HepG2 (cell line): ENCODE measurements around the gene TRPM1. TPM values are rescaled to one million over a fixed set of nuclear protein-coding genes. Genes with fewer than 3 reads are reported as not detected.
A peak's percentile ranks its signal among the peaks of the same experiment; 100 is the strongest.

Experiments used
- ELF4 ChIP-seq: sonication (generic); formaldehyde crosslinking; IDR thresholded peaks from 2 replicates; pipeline ENCODE4 v1.5.0; 2020; ENCODE audit warnings: missing genetic modification reagents, mild to moderate bottlenecking, moderate library complexity, borderline replicate concordance
- HOXA5 ChIP-seq: sonication (generic); formaldehyde crosslinking; IDR thresholded peaks from 2 replicates; pipeline ENCODE4 v1.4.0; 2020; ENCODE audit warnings: missing genetic modification reagents
- ISX ChIP-seq: sonication (generic); formaldehyde crosslinking; conservative IDR thresholded peaks from 2 replicates; pipeline ENCODE4 v1.5.0; 2020; ENCODE audit warnings: missing genetic modification reagents
- MBNL3 ChIP-seq: fragments of 250-450 bp; sonication (Bioruptor Pico); conservative IDR thresholded peaks from 2 replicates; pipeline ENCODE4 v1.8.0; 2022; ENCODE audit warnings: mild to moderate bottlenecking, inconsistent platforms
- MTF1 ChIP-seq: sonication (generic); formaldehyde crosslinking; IDR thresholded peaks from 2 replicates; pipeline ENCODE4 v1.5.0; 2020; ENCODE audit warnings: missing genetic modification reagents
- RBFOX2 ChIP-seq: fragments of 200-400 bp; formaldehyde crosslinking; IDR thresholded peaks from 2 replicates; pipeline ENCODE4 v1.6.1; 2017; ENCODE audit warnings: low read depth, mild to moderate bottlenecking, low read length
- SIN3A ChIP-seq: IDR thresholded peaks from 2 replicates; pipeline ENCODE4 v1.6.1; 2011; ENCODE audit warnings: low read depth, mild to moderate bottlenecking, control low read depth, low read length, borderline replicate concordance
- SMAD1 ChIP-seq: sonication (generic); formaldehyde crosslinking; IDR thresholded peaks from 2 replicates; pipeline ENCODE4 v1.4.0; 2020; ENCODE audit warnings: missing genetic modification reagents, low read depth, mild to moderate bottlenecking, borderline replicate concordance
- YY1 ChIP-seq: IDR thresholded peaks from 2 replicates; pipeline ENCODE4 v1.6.1; 2011; ENCODE audit warnings: low read length, low read depth, moderate library complexity, mild to moderate bottlenecking; ENCODE audit not compliant: insufficient read depth, insufficient replicate concordance
- ZNF160 ChIP-seq: sonication (generic); formaldehyde crosslinking; IDR thresholded peaks from 2 replicates; pipeline ENCODE4 v1.8.0; 2022; ENCODE audit warnings: mild to moderate bottlenecking, inconsistent platforms, missing genetic modification reagents
- ZNF17 ChIP-seq: sonication (generic); formaldehyde crosslinking; IDR thresholded peaks from 2 replicates; pipeline ENCODE4 v1.5.0; 2020; ENCODE audit warnings: mild to moderate bottlenecking, missing genetic modification reagents
- ZNF260 ChIP-seq: sonication (generic); formaldehyde crosslinking; IDR thresholded peaks from 2 replicates; pipeline ENCODE4 v1.4.0; 2020; ENCODE audit warnings: missing genetic modification reagents, low read depth, mild to moderate bottlenecking, borderline replicate concordance
- ZNF367 ChIP-seq: sonication (generic); formaldehyde crosslinking; IDR thresholded peaks from 2 replicates; pipeline ENCODE4 v1.4.0; 2020; ENCODE audit warnings: missing genetic modification reagents, borderline replicate concordance
- ZNF652 ChIP-seq: IDR thresholded peaks from 2 replicates; pipeline ENCODE4 v1.6.1; 2016; ENCODE audit warnings: low read depth, borderline replicate concordance
- ZNF724P ChIP-seq: sonication (generic); formaldehyde crosslinking; IDR thresholded peaks from 2 replicates; pipeline ENCODE4 v1.8.0; 2022; ENCODE audit warnings: missing genetic modification reagents, borderline replicate concordance
- ZNF883 ChIP-seq: sonication (generic); formaldehyde crosslinking; IDR thresholded peaks from 2 replicates; pipeline ENCODE4 v1.5.1; 2020; ENCODE audit warnings: mild to moderate bottlenecking, missing genetic modification reagents; ENCODE audit errors: not compliant biosample characterization
- polyA plus RNA-seq, 8 experiments: library from polyadenylated mRNA; depleted of rRNA in 3 of 8; stranded (reverse) in 7 of 8; unstranded in 1 of 8; fragments of >200 nt; fragmentation: Illumina TruSeq in 4 of 8; extraction: Trizol in 4 of 8; gene quantifications; 2 replicates each; pipeline versions ENCODE4 v1.2.1 to v1.2.3, GENCODE V29; 2011 to 2016; ENCODE audit warnings: low read depth in 4 of 8, missing spikeins in 1 of 8, mixed read lengths in 1 of 8; ENCODE audit not compliant: insufficient read depth in 1 of 8
- total RNA-seq, 5 experiments: library from RNA; depleted of rRNA; stranded (reverse); fragments of >200 nt; fragmentation: Illumina TruSeq; extraction: Trizol; gene quantifications; 2 replicates each; pipeline ENCODE4 v1.2.3, GENCODE V29; 2016; ENCODE audit warnings: low read depth in 1 of 5
- TF ChIP-seq, protein P1 (sequence below), 2 experiments: IDR thresholded peaks; 2 replicates each; pipeline ENCODE4 v1.6.1; 2011 to 2012; ENCODE audit warnings: low read length in 2 of 2, borderline replicate concordance in 1 of 2, low read depth in 1 of 2, mild to moderate bottlenecking in 1 of 2, moderate library complexity in 1 of 2
- TF ChIP-seq, protein P2 (sequence below): sonication (generic); formaldehyde crosslinking; IDR thresholded peaks from 2 replicates; pipeline ENCODE4 v1.4.0; 2020; ENCODE audit warnings: missing genetic modification reagents, borderline replicate concordance
- TF ChIP-seq, protein P3 (sequence below): conservative IDR thresholded peaks from 2 replicates; pipeline ENCODE4 v1.6.1; 2018; ENCODE audit warnings: missing genetic modification reagents

Gene TRPM1
- total and polyA plus RNA-seq, 2 of the 13 experiments (the other 11 are each of a cell fraction or from before 2014, with no cell fraction given): not detected

DNA sequence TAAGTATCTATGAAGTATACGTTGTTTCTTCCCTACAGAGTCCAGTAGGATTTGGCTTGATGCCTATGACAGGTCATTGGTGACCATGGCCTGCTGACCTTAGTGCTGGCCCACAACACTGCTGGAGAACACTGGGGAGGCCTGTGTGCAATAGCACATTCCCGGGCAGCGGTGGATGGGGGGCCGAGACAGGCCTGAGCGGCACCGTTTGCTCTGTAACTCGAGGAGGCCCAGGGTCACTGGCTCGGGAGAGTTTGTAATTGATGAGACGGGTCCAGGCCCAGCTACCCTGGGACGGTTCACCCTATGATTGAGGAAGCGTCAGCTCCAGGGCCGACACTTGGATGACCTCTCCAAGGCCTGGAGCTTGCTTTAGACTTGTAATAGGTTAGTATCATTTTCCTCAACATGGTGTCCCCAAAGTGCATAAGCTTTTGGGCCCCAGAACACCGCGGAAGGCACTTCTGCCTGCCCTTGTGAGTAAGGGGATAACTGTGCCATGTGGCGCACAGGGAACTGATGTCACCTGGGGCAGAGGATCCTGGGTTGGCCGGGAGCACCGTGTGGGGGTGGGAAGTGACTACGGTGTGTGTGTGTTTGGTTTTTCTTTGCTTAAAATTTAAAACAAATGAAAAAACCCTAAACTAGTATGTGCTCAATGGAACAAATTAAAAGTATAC, 12.0 kb downstream of the TRPM1 start (continued):
- TF ChIP-seq, protein P1, sequence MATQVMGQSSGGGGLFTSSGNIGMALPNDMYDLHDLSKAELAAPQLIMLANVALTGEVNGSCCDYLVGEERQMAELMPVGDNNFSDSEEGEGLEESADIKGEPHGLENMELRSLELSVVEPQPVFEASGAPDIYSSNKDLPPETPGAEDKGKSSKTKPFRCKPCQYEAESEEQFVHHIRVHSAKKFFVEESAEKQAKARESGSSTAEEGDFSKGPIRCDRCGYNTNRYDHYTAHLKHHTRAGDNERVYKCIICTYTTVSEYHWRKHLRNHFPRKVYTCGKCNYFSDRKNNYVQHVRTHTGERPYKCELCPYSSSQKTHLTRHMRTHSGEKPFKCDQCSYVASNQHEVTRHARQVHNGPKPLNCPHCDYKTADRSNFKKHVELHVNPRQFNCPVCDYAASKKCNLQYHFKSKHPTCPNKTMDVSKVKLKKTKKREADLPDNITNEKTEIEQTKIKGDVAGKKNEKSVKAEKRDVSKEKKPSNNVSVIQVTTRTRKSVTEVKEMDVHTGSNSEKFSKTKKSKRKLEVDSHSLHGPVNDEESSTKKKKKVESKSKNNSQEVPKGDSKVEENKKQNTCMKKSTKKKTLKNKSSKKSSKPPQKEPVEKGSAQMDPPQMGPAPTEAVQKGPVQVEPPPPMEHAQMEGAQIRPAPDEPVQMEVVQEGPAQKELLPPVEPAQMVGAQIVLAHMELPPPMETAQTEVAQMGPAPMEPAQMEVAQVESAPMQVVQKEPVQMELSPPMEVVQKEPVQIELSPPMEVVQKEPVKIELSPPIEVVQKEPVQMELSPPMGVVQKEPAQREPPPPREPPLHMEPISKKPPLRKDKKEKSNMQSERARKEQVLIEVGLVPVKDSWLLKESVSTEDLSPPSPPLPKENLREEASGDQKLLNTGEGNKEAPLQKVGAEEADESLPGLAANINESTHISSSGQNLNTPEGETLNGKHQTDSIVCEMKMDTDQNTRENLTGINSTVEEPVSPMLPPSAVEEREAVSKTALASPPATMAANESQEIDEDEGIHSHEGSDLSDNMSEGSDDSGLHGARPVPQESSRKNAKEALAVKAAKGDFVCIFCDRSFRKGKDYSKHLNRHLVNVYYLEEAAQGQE (IDR thresholded peaks at IDR 0.05; ENCODE audit: borderline replicate concordance in 1 of 2, low read depth in 1 of 2, low read length in 2 of 2): no peak
- TF ChIP-seq SIN3A (no peak), ZNF17 (CRISPR knock-in tag) (no peak), ZNF883 (CRISPR knock-in tag) (no peak), ZNF367 (CRISPR knock-in tag) (no peak), HOXA5 (no peak), ZNF724P (CRISPR knock-in tag) (no peak), ELF4 (no peak), ZNF652 (CRISPR knock-in tag) (no peak), YY1 (no peak), ZNF160 (CRISPR knock-in tag) (no peak), MTF1 (CRISPR knock-in tag) (no peak), RBFOX2 (no peak), ZNF260 (CRISPR knock-in tag) (no peak), SMAD1 (CRISPR knock-in tag) (no peak), ISX (no peak), MBNL3 (CRISPR knock-in tag) (no peak)
- TF ChIP-seq, protein P2, sequence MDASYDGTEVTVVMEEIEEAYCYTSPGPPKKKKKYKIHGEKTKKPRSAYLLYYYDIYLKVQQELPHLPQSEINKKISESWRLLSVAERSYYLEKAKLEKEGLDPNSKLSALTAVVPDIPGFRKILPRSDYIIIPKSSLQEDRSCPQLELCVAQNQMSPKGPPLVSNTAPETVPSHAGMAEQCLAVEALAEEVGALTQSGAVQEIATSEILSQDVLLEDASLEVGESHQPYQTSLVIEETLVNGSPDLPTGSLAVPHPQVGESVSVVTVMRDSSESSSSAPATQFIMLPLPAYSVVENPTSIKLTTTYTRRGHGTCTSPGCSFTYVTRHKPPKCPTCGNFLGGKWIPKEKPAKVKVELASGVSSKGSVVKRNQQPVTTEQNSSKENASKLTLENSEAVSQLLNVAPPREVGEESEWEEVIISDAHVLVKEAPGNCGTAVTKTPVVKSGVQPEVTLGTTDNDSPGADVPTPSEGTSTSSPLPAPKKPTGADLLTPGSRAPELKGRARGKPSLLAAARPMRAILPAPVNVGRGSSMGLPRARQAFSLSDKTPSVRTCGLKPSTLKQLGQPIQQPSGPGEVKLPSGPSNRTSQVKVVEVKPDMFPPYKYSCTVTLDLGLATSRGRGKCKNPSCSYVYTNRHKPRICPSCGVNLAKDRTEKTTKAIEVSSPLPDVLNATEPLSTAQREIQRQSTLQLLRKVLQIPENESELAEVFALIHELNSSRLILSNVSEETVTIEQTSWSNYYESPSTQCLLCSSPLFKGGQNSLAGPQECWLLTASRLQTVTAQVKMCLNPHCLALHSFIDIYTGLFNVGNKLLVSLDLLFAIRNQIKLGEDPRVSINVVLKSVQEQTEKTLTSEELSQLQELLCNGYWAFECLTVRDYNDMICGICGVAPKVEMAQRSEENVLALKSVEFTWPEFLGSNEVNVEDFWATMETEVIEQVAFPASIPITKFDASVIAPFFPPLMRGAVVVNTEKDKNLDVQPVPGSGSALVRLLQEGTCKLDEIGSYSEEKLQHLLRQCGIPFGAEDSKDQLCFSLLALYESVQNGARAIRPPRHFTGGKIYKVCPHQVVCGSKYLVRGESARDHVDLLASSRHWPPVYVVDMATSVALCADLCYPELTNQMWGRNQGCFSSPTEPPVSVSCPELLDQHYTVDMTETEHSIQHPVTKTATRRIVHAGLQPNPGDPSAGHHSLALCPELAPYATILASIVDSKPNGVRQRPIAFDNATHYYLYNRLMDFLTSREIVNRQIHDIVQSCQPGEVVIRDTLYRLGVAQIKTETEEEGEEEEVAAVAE (CRISPR knock-in tag): no peak
- TF ChIP-seq, protein P3, sequence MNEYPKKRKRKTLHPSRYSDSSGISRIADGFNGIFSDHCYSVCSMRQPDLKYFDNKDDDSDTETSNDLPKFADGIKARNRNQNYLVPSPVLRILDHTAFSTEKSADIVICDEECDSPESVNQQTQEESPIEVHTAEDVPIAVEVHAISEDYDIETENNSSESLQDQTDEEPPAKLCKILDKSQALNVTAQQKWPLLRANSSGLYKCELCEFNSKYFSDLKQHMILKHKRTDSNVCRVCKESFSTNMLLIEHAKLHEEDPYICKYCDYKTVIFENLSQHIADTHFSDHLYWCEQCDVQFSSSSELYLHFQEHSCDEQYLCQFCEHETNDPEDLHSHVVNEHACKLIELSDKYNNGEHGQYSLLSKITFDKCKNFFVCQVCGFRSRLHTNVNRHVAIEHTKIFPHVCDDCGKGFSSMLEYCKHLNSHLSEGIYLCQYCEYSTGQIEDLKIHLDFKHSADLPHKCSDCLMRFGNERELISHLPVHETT (CRISPR knock-in tag): 0 out of 2 replicates have a peak, but pooled peaks have one; percentile 41
